Stimulated activated CD8-positive, alpha-beta memory T cell treated with anti-CD3 and anti-CD28 coated beads, Interleukin-12 subunit alpha, Interleukin-12 subunit beta, amount 100 ng/mL, for 4 hours (primary cell): ENCODE measurements around the gene COL20A1.
"Not testable (repeated sequence)": the region's sequence is repeated elsewhere in the genome, so short reads cannot be mapped to it uniquely, and the experiment has no call there.

Experiments used
- DNase-seq: peaks from one replicate; pipeline ENCODE4 v3.0.0-alpha.2; 2020; ENCODE audit warnings: low read depth

The COL20A1 gene

DNA sequence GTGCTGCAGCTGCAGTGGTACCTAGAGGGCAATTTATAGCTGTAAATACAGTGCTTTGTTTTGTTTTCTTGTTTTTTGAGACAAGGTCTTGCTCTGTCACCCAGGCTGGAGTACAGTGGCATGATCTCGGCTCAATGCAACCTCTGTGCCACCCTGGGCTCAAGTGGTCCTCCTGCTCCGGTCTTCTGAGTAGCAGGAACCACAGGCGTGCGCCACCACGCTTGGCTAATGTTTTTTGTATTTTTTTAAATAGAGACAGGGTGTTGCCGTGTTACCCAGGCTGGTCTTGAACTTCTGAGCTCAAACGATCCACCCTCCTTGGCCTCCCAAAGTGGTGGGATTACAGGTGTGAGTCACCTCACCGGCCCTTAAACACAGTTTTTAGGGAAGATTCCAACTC, 41.4 kb downstream of the COL20A1 start:
- DNase-seq = no peak

DNA sequence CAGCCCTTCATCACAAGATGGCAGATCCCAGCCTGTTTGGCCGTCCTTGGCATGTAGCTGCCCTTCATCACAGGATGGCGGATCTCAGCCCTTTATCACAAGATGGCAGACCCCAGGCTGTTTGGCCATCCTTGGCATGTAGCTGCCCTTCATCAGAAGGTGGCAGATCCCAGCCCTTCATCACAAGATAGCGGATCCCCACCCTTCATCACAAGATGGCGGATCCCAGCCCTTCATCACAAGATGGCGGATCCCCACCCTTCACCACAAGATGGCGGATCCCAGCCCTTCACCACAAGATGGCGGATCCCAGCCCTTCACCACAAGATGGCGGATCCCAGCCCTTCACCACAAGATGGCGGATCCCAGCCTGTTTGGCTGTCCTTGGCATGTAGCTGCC, 42.1 kb downstream of the COL20A1 start:
- DNase-seq = not testable (repeated sequence)

DNA sequence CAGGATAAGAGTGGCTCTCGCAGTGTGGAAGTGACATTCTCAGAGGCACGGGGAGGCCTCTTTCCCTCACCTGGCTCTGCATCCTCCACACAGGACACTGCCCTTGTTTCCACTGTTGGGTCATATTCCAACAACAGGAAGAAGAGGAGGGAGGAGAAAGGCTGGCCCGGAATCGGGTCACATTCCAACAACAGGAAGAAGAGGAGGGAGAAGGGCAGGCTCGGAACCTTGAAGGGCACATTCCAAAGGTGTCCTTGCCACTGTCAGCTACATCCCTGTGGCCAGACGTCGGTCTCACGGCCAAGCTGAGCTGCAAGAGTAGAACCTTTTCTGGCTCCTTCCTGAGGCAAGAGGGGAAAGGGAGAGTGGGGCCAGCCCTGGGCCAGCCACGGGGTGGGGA, 42.7 kb downstream of the COL20A1 start:
- DNase-seq = no peak

DNA sequence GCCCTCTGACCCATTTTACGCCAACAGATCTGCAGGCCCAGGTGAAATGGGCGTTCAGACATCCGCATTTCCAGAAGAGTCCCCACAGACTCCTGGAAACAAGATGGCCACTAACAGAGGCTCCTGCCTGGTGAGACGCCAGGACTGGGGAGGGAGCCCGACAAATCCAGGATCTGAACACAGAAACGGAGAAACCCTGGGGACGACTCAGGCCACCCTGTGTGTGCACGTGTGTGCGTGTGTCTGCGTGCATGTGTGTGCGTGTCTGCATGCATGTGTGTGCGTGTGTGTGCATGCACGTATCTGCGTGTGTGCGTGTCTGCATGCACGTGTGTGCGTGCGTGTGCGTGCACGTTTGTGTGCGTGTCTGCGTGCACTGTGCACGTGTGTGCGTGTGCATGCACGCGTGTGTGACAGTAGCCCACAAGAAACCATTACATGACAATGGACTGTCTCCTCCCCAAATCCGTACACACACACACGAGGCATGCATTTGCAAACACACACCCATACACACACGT, 43.3 kb downstream of the COL20A1 start:
- DNase-seq = no peak

DNA sequence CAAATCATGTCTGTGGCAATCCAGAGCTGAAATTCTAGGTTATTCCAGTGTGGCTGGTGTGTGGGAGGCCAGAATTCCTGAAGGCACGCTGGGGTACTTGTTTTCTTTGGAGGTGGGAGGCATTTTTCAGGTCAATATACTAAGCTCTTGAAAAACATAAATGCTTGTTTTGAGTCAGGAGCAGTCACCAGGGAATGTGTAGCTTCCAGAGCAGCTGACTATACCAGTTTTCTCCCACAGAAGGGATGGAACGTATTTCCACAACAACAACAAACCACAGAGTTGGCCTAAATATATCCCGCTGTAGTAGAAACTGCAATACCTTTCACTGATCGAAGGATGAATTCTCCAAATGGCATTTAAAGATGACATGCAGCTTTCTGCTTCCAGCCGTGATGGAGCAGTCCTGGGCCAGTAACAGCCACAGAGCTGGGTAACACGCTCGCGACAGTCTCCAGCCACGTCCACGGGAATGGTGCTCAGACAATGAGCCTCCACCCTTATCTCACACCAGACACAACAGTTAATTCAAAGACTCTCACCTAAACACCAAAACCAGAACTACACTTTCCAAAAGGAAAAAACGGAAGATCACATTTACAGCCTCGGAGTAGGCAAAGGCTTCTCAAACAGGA, 44.9 kb downstream of the COL20A1 start:
- no peak for DNase-seq

DNA sequence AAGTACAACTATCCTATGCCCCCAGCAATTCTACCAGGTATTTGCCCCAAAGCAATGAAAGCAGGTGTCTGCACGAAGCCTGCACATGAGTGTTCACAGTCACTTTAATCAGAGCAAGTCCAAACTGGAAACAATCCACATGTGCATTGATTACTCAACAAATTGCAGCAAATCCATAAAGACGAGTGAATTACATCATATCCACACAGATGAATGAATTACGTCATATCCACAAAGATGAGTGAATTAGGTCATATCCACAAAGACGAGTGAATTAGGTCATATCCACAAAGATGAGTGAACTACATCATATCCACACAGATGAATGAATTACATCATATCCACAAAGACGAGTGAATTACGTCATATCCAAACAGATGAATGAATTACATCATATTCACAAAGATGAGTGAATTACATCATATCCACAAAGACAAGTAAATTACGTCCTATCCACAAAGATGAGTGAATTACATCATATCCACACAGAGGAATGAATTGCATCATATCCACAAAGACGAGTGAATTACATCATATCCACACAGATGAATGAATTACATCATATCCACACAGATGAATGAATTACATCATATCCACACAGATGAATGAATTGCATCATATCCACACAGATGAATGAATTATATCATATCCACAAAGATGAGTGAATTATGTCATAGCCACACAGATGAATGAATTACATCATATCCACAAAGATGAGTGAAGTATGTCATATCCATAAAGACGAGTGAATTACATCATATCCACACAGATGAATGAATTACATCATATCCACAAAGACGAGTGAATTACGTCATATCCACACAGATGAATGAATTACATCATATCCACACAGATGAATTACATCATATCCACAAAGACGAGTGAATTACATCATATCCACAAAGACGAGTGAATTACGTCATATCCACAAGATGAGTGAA, 46.4 kb downstream of the COL20A1 start:
- DNase-seq = not testable (repeated sequence)

DNA sequence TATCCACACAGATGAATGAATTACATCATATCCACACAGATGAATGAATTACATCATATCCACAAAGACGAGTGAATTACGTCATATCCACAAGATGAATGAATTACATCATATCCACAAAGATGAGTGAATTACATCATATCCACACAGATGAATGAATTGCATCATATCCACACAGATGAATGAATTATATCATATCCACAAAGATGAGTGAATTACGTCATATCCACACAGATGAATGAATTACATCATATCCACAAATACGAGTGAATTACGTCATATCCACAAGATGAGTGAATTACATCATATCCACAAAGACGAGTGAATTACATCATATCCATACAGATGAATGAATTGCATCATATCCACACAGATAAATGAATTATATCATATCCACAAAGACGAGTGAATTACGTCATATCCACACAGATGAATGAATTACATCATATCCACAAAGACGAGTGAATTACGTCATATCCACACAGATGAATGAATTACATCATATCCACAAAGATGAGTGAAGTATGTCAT, 47.2 kb downstream of the COL20A1 start:
- DNase-seq = not testable (repeated sequence)

DNA sequence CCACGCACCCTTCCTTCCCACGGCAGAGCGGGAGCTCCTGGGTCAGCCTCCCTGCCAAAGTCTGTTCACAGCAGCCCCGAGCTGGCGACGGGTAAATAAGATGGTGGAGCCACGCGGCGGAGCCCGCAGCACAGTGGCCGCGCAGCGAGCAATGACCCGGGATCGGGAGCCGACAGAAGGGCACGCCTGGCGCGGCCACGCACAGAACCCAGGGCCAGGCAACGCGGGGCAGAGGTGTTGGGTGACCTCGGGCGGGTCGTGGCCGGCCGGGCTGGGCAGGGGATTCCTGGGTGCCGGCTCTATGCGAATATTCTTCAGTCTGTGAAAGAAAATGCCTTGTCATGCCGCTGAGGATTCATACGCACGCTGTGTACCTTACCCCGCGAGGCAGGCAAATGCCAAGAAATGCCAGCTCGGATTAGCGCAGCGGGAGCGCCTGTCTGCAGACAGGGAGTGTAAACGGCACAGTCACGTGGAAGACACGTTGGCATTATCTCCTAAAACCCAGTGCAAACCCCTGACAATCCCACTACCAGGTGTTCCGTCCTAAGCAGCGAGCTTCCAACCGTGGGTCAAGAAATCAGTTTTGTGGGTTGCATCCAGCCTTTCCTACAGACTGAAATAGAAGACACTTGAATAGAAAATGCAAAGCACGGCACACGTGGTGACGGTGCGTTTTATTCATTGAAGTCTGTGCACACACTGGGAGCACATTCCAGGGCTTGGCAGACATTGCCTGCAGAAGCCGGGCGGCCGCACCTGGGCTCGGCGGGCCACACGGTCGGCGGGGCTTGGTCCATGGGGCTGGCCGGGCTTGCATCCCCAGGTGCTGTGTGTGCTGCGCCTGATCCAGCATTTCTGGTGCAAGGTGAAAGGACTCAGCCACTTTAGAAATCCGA, 49.8 kb downstream of the COL20A1 start:
- DNase-seq = no peak

DNA sequence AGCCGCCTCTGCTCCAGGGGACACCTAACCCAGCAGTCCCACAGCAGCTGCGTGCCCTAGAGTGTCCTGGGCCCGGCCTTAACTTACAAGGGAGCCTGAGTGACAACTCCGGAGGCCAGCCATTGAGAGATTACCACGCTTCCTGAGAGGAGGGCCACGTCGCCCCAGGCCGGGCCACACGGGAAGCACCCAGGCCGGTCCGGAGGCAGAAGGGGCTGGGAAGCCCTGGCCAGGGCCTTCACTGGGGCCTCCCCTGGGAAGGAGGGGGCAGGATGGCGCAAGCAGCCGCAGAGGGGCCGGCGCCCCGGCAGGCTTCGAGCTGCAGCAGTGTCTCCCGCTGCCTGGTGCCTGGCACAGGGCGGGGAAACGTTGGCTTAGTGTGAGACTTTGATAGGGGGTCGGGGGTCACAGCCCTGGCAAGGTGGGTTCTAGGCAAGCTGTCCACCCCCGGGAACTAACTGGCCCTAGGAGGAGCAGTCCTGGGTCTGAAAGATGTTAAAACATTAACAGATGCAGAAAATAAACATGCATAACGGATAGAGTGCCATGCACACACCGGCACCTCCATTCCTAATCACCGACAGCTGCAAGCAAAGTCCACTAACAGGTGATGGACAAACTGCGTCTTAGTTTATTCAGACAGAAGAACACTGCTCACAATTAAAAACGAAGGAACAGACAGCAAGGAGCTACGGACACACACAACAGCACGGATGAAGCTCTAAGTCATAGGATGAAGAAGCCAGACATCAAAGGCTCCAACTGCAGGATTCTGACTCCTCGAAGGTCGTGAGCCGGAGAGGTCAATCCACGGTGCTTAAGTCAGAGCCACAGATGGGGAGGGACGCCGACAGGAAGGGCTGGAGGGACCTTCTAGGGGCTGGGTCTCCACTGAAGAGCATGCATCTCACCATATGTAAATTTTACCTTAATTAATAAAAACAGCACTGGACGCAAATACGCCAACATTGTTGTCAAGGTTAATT, 50.8 kb downstream of the COL20A1 start:
- no peak for DNase-seq

DNA sequence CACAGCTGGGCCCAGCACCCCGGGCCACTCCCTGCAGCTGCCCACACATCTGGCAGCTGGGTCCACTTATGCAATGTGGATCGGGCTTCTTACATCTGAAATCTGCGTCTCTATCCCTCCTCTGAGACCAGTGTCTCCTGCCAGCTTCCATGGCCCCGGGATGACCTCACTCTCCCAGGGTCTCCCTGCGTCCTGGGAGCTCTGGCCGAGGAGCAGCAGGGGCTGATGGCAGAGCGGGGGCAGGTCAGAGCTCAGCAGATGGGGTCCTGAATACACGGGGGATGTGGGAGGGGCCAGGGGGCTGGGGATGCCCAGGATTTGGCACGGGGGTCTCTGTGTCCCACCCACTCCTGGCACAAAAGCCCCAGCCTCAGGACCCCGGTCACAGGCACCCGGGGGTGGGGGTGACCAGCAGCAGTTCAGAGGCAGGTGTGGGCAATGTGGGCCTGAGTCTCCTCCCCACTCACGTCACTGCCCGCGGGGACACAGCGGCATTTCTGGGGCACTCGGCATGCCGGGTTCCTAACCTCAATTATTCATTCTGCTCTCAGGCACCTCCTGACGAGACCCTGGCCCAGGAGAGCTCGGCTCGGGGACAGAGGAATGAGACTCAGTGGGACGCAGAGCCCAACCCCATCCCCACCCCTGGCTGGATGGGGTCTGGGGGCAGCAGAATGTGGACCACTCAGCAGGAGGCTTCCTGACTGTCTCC, 51.8 kb downstream of the COL20A1 start:
- DNase-seq = no peak

DNA sequence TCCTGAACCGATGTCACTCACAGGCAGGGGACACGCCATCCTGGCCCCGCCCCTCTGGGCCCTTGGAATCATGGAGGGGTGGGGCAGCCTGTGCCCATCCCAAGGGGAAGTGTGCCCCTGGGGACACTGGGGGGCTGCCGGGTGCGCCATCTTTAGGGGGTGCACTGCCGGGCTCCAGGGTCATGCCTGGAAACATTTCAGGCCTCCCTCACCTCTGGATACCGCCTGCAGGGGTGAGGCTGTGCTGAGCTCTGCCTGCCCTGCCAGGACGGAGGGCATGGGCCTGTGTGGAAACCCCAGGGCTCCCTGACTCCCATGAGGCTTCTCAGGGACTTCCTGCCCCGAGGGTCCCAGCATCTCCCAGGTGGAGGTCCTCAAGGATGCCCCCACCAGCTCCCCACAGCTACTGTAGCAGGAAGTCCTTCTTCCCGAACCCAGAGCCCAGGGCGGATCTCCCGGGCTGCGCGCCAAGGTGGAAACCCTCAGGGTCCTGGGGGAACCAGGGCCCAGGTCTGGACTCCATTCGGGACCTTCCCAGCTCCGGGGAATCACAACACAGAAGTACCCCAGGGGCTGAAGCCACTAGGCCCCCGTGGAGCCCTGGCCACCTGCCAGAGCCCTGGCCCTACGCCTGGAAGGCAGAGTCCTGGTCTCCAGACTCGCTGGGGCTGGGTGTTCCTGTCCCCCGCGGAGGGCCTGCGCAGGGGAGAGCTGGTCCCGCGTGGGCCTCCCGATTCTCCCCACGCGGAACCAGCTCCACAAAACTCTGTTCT, 52.5 kb downstream of the COL20A1 start:
- no peak for DNase-seq

DNA sequence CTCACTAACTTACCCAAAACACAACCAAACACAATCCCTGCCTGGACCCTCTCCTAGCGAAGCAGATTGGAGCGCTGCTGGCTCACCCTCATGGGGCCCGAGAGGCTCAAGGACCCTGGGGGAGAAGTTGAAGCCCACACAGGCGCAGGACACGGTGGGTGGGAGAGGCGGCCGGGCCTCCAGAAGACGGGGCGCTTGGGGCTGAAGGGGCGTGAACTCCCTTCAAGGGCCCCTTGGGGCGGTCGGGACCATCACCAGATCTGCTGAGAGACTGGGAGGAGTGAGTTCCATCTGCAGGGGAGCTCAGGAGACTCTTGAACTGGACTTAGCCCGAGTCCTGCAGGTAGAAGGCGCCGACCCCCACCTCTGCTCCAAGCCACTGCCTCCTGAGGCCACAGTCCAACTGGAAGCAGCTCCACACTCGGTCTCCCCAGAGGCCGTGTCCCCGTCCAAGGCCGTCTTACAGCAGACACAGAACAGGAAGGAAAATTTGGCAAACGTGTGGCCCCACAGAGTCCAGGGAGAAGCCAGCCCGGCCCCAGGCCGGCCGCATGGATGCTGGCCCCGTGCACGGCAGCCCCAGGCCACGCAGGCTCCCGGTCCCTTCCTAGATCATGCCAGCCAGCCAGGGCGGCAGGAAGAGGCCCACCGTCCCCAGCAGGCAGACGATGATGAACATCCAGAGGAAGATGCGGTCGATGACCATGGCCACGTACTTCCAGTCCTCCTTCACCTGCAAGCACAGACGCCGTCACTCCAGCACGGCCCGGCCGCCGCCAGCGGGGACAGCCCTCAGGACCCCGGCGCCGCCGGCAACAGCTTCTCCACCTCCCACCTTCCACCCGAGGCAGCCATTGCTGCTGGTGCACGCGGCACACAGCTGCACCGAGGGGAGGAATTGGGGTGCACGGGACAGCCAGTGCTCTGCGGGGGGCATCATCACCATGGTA, 53.4 kb downstream of the COL20A1 start:
- no peak for DNase-seq

DNA sequence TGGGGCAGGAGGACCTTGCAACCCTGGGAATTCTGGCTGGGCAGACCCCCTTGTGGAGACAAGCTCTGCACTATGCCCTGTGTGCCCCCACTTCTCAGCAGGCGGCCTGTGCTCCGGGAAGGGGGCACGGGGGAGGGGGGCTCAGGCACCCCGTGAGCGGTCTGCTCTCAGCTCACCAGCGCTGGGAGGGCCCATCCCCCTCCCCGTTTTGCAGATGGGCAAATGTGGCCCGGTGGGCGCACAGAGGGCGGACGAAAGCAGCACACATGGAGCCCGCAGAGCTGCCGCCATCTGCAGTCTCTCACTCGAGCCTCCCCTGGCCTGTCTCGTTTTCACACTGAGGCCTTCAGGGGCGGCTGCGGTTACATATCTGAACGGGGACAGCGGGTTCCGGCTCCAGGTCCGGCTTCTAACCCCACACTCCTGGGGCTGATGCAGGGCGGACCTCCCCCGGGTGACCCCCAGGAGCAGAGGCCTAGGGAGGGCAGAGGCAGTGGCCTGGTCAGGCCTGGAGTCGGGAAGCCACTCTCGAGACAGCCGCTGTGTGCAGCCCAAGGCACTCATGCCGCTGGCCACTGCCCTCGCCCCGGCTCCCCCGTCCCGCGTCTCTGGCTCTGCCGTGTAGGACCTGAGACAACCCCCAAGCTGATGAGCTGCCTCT, 54.2 kb downstream of the COL20A1 start:
- no peak for DNase-seq

DNA sequence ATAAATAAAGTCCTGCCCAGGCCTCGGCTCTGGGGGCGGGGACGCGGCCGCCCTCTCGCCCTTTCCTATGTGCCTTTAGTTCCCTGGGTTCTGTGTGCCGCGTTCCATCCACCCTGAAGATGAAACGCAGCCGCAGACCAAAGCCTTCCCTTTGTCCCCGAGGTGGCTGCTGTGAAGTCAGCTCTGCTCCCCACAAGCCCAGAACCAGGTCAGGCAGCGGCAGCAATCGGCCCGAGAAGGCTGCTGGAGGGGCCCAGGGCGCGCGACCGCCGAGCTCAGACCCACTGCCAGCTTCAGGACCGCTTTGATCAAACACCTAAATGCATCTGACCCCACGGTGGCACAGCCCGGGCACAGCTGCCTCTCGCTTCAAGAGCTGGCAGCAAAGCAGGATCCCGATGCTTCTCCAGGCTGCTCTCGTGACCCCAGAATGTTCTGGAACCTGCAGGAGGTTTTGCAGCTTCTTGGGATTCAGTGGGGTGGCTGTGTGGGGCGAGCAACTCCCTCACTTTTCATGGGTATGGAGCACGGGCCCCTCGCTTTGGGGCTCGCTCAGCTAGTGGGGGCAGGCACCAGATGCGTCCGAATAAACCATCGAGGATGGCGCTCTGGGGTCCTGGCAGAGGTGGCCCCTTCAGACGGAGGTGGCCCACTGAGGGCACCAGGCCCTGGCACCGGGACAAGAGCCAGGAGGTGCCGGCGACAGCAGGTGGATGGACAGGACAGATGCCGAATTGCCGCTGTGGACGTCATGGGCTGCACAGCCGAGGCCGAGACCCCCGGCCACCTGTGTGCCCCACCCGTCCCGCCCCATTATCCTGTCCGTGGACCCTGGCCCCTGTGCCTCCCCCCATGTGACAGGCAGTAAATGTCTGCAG, 55.2 kb downstream of the COL20A1 start:
- no peak for DNase-seq

DNA sequence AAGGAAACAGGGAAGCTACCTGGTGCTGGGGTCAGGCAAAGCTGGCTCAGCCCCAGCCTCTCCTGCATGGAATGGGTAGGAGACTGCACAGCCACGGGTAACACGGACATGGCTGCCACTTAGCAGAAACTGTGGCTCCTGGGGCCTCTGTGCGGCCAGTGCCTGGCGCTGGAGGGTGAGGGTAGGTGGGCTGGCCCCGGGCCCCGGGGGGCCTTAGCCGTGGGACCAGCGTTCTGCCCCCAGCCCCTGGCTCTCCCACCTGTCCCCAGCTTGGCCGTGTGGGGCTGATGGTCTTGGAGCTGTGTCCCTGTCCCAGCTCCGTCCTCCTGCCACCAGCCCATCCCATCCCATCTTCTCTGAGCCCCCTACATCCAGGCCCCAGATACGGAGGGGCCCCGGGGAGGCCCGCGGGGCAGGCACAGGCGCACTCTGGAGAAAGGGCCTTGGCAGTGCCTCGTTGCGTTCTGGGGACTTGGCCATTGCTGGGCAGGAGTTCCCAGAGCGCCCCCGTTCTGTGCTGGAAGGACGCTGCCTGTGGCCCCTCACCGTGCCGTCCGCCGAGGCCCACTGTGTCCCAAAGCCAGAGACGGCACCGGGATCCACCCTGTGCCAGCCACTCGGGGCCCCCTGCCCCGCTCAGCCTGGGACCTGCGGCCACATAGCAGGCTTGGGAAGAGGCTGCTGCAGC, 56.0 kb downstream of the COL20A1 start:
- no peak for DNase-seq

DNA sequence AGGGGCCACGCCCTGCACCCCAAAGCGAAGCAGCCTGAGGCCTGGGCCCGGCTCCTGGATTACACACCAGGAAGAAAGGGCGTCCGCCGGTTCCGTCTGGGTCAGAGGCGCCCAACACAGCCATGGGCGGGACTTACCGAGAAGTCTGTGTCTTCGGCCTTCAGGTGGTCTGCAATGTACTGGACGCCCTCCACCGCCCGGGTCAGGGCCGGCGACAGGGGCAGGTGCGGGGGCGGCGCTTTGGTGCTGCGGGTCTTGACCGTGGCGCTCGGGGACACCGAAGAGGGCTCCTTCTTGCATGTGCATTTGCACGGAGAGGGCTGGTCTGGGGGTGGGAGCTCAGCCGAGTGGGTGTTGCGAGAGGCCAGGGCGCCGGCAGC, 56.5 kb downstream of the COL20A1 start:
- no peak for DNase-seq
